Measurements from ENCODE around the gene KRTAP10-5.

Gene KRTAP10-5

DNA sequence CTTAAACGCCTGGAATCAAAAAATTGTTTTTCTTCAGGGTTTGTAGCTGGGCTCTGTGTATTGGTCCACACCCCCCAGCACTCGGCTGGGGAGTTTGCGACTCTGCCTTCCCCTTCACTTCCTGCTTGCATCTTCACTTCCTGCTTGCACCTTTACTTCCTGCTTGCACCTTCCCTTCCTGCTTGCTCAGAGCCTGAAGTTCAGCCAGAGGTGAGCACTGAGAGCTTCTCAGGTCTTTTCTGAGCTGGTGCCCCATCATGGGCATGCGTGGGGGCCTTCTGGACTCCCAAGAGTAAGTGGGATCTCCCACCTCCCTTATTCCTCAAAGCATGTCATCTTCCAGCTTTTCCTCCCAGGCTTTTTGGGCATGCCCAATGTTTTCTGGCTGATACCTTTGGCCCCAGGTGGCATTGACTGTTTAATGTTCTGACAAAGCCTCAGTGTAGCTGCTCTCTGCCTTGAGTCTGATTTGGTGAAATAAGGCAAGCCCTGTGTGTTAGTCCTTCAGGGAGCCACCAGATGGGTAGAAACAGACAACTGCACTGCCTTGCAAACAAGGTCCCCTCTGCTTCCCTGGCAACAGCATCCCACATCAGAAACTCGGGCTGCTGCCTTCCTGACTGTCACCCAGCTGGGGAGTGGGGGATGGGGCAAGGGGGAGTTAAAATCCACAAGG is 32.6 kb downstream of the KRTAP10-5 start:
- DNase-seq = no peak

DNA sequence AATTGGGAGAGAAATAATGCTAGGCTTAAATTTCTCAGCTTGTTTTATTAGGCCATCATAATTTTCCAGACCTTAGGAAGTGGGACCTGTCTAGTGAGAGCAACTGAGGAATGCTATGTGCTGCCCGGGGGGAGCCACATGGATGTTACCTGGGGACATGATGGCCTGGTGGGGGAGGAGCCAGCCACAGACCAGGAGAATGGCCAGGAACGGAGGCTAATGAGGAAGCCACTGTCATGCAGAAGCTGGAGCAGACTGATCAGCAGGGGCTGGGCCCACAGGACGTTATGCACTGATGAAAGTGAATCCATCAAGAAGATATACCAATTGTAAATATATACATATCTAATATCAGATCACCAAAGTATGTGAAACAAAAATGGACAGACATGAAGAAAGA is 35.8 kb downstream of the KRTAP10-5 start:
- DNase-seq = no peak

DNA sequence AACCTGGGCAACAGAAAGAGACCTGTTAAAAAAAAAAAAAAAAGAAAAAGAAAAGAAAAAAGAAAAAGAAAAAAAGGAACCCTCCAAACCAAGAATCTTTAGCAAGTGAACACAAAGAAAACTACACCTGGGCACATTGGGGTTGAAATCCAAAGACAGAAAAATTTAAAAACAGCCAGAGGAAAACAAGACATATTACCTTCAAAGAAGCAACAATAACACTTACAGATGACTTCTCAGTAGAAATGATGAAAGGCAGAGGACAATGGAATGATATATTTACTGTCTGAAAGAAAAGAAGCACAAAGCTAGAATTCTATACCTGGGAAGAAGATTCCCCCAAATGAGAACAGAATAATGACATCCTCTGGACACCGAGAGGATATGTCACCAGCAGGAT is 37.7 kb downstream of the KRTAP10-5 start:
- DNase-seq = no peak

DNA sequence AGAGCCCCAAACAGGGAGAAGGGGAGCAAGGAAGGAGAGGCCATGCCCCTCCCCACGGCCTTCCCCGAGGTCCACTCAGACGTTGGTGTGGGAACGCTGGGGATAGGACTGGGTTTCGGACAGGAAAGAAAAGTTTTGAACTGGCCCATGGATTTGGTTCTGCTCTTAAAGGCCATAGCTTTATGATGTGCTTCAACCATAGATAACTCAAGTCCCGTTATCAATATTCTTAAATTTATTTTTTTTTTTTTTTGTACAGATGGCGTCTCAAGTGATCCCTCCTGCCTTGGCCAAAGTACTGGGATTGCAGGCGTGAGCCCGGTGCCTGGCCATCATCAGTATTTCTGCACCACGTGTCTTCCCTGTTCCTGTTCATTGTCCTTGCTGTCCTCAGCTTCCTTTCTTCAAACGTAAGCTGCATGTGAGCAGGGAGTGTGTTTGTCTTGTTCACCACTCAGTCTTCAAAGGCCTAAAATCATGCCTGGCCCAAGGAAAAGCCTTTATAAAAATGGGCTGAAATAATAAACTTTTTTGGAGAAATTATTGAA is 39.6 kb downstream of the KRTAP10-5 start:
- DNase-seq = no peak

DNA sequence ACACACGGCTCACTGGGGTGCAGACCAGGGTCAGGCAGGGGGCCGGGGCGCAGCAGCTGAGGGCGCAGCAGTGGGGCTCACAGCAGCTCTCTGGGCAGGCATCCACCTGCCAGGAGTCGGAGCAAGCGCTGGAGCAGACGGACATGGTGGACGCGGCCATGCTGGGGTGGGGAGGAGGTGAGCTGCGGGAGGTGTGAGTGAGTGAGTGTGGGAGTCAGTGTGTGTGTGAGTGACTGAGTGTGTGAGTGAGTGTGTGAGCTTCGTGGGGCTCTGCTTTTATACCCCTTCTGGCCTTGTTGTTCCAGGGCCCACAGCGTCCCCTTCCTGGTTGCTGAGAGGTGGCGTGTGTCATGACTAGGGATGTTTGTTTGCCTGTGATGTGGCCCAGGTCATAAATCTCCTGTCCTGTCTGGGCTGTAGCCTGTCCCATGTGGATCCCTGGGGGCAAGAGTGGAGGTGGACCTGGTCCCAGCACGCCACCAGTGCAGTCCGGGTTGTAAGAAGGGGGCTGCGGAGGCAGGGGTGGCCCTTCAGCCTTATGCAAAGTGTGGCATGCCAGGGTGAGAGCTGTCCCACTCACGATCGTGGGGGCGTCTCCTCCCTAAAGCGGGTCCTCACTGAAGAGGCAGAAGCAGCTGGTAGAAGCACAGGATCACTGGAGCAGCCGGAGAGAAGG is 40.3 kb downstream of the KRTAP10-5 start, which contains the start of gene KRTAP10-1:
Gene KRTAP10-1, minus strand, starts transcription at position 205 of the 676 bp plus-strand sequence. Its CDS starts 45 bp downstream, at position 160.
- DNase-seq = no peak

DNA sequence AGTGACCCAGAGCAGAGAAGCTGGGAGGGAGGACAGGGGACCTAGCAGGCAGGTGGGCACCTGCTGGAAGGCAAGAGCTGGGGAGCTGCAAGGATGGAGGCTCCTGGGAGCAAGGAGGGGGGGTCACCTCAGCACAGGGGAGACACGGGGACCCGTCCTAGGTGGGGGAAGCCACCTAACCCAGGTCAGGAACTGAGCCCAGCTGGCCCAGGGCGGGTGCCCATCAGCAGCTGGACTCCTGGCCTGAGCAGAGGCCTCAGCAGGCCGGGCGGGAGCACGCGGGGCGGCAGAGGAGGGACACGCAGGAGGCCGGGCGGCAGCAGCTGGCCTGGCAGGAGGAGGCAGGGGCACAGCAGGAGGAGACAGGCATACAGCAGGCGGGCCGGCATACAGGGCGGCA is 41.4 kb downstream of the KRTAP10-5 start:
- DNase-seq = no peak

DNA sequence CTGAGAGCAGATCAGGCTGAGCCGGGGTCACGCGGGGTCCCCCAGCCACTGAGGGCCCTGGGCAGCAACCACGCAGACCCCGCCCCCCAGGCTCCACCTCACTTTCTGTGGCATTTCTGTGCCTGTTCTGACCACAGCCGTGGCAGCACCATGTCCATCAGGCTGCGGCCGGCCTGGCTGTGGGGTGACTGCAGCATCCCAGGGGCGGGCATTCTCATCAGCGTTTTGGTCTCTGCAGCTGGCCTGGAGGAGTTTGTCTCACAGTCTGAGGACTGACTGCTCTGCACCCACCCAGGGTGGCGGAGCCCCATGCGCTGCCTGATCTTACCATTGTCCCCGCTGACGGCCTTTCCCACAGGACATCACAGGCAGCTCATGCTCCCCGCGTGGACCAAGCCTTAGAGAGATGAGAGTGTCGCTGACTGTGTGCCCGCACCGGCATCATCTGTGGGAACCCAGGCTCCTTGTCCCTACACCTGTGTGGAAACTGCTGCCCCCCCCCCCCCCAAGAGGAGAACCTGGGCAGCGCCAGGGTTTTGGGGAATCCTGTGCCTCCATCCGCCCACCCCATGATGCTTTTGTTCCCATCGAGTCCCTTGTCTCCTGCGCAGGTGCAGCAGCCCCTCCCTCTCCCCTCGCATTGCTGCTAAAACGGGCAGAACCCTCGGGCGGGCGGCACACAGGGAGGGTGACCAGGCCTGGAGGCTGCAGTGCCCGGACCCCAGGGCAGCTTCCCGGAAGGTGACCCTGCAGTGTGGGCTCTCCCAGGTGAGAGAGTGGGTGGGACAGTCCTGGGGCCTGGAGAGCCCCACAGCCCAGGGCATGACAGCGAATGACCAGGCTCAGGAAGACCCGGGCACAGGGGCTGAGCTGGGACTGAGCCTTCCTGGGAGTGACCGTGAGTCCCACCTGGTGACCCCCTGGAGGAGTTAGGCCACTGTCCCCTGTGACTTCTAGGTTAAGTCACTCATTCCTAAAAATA is 42.2 kb downstream of the KRTAP10-5 start:
- no peak for DNase-seq

DNA sequence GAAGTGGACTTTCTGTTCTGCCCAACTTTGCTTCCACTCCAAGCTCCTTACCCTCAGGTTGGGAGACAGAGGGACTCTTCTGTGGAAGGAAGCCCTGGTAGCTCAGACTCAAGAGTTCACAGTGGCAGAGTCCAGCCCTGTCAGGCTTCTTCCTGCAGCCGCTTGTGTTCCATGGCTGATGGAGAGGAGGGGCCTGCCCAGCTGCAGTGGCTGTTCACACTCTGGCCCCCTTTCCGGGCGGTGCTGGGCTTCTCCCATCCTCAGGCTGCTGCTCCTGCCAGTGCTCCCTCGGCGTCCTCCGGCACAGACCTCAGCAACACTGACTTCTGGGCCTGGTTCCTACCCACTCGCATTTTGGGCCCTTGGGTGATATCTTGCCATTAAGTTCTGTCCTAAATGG is 44.4 kb downstream of the KRTAP10-5 start:
- no peak for DNase-seq

DNA sequence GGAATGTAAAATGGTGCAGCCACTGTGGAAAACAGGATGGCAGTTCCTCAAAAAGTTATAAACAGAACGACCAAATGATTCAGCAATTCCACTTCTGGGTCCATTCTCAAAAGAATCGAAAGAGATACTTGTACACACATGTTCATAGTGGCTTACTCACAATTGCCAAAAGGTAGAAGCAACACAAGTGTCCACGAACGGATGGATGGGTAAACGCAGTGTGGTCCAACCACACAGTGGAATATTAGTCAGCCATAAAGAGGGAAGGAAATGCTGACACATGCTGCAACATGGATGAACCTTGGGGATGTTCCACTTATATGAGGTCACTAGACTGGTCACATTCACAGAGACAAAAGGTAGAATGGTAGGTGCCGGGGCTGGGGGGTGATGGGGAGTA is 45.7 kb downstream of the KRTAP10-5 start:
- no peak for DNase-seq

DNA sequence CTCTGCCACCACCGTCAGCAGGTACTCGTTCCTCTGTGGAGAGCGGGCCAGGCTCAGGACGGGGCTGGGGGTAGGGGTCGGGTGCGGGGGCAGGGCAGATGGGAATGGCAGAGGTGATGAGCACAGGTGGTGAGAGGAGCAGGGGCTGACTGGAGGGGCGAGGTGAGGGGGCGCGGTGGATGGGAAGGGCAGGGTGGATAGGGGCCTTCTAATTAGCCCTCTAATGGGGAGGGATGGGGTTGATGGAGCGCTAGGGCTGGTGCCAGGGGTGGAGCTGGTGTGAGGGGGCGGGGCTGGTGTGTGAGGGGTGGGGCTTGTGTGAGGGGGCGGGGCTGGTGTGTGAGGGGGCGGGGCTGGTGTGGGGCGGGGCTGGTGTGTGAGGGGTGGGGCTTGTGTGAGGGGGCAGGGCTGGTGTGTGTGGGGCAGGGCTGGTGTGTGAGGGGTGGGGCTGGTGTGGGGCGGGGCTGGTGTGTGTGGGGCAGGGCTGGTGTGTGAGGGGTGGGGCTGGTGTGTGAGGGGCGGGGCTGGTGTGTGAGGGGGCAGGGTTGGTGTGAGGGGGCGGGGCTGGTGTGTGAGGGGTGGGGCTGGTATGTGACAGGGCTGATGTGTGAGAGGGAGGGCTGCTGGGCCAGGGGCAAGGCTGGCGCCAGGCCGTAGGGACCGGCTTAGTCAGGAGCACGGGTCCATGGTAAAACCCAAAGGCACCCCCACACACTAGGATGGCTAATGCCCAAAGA is 46.3 kb downstream of the KRTAP10-5 start:
- DNase-seq = no peak

DNA sequence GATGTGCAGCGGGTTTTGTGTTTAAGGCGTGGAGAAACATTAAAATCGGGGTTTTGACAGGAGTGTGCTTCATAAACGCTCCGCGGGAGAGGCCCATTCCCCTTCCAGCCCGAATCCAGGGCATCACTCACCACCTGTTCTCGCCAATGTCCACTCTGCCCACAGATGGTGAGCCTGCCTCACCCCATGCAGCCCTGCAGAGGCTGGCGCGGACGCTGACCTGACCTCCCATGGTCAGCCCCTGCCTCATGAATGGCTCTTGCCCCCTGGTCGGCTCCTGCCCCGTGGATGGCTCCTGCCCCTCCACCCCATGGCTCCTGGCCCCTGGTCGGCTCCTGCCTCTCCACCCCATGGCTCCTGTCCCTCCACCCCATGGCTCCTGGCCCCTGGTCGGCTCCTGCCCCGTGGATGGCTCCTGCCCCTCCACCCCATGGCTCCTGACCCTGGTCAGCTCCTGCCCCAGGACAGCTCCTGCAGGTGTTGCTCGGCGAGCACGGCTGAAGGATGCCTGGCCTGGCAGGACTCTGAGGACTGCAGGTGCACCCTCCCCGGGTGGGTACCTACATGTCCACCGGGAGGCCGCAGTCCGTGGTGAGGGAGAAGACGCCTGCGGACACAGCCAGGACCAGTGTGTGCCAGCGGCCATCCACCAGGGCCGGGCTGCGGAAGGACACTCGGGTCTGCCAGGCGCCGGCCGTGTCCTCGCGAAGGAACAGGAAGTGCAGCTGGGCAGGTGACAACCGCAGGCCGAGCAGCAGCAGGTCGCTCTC is 47.1 kb downstream of the KRTAP10-5 start:
- no peak for DNase-seq

DNA sequence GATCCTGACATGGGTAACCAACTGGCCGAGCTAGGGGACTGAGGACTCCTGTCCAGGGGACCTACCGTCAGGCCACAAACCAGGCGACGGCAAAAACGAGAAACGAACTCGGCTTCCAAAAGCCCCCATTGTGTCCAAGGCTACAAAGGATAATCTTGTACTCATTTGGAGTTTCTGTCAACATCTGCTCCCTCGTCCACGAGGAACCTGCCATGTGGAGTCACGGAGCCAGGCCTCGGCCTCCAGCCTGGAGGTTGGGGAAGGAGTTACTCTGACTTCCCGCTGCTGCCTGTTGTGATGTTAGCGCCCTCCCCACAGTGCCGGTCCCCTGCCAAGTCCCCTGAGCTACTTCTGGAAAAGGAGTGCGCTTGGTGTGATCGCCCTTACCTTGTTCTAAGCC is 47.7 kb downstream of the KRTAP10-5 start:
- DNase-seq = no peak

DNA sequence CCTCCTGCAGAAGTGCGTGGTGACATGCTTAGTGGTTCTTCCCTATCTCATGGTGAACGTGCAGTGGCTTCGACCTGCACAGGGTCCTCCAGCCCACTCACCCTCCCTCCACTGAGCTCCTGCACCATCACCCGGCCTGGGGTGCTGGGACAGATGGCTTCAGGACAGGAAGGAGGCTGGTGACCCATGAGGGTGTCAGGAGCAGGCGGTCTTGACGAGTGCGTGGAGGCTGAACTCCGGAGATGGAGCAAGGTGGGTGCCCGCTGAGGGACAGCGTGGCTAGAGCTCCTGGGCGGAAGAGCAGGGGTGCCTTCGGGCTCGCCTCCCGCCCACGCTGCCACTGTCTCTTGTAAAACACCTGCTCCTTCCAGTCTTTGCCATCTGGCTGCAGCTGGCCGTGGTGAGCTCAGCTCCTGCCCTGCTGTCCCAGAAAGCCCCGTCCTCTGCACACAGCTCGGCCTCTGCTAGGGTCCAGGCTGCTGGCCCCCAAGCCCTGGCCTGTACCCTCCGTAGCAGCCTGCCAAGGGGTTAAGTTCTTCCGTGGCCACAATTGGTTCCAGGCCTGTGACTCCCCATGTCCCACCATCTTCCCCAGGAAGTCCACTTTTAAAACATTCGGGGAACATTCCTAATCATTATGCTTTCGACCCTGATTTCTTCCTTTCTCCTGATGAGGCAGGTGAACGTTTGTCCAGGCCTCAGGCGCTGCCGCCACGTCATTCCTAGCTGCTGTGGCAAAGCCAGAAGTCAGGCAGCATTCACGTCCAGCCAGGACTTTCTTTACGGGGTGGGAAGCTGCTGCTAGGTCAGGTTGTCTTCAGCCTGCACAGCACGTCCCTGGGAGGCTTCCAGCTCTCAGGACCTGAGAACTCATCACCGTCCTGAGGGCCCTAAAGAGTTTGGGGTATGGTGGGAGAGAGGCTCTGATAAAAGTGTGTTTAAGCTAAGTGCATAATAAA is 48.5 kb downstream of the KRTAP10-5 start:
- no peak for DNase-seq

DNA sequence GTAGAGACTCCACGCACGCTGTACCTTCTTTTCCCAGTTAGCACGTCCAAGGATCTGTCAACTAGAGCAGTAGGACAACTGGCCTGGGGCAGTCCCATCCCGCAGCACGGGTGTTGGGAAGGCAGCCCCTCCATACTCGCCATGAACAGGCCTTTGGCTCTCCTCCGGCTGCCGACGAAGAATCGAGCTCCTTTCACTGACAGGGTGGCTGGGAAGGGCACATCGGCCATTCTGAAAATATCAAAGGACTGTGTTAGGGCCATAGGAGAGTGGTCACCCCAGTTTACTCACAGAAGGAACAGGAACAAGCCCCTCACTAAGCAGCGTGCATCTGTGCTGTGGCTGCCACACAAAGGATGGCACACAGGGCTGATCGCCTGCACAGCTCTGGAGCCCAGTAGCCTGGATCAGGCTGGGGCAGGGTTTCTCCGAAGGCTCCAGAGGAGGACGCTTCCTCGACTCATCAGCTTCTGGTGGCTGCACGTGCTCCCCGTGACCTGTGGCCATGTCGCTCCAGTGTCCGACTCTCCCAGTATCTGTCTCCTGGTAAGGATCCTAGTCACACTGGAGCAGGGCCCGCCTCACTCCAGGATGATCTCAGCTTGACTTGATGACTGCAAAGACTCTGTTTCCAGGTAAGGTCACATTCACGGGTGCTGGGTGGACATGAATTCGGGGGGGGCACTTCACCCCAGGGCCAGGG is 49.4 kb downstream of the KRTAP10-5 start:
- DNase-seq = no peak

DNA sequence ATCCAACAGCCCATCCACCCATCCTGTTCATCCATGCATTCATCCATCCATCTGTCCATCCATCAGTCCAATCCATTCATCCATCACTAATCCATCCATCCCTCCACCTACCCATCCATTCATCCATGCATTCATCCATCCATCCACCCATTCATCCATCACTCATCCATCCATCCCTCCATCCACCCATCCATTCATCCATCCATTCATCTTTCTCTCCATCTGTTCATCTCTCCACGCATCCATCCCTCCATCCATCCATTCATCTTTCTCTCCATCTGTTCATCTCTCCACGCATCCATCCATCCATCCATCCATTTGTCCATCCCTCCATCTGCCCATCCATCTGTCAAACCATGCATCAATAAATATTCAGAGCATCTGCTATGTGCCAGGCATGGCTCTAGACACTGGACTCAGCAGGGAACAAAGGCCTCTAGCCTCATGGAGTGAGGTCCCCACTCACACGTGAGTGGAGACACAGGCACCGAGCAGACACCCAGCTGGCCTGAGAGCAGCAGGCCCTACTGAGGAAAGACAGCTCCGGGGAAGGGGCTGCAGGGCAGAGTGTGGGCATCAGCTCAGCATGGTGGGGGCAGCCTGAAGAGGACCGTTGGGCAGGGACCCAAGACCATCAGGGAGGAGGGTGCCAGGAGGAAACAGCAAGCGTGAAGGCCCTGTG is 50.0 kb downstream of the KRTAP10-5 start:
- DNase-seq = no peak

DNA sequence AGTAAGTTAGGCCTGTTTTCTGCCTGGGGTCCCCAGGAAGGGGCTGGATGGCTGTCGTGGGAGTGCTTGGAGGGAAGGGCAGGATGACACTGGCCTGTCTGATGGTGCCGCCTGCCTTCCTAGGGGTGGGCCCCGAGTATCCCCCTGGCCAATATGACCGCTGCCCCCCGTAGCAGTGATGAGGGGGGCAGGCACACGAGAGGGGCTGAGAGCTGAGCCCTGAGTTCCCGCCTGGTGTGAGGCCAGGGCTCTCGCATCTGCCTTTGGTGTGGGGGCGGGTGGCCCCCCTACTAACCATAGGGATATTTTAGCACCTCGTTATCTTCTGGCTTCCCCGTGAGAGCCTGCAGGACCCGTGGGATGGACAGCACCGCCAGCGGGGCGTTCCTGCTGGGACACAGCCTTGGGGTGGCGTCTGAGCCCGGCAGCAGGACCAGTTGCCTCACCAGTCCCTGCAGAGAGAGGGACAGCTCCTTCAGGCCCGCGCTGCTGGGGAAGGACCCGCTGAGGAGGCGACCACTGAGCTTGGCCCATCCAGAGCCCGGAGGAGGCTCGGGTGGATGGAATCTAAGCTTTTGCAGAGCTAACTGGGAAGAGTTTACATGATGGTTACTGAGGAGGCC is 50.8 kb downstream of the KRTAP10-5 start:
- no peak for DNase-seq

Measured in fibroblast of upper back skin (primary cell).